ENCODE results near the gene TRIP11.
"Not testable (repeated sequence)": the region's sequence is repeated elsewhere in the genome, so short reads cannot be mapped to it uniquely, and the experiment has no call there.

TRIP11 gene

GRCh38 chr14:92049781-92050180, 9.9 kb upstream of the TRIP11 start:
- no peak overlapping the region for H3K23ac ChIP-seq (ENCODE audit: low read length)
- no peak for DNase-seq
- H3K36me3 ChIP-seq (ENCODE audit: control insufficient read depth in 1 of 2, insufficient read depth in 2 of 2, low read length in 2 of 2): peaks cover 3% of the 10 kb centered on the region in 2 experiments
- H2BK12ac ChIP-seq (ENCODE audit: low read length): no peak overlapping the region
- H3K4me3 ChIP-seq (ENCODE audit: low read depth, low read length): no peak overlapping the region
- no peak overlapping the region for H3K27ac ChIP-seq (ENCODE audit: low read depth, low read length)
- no peaks in the 10 kb centered on the region for H3K79me2 ChIP-seq (ENCODE audit: control insufficient read depth, insufficient read depth, low read length, poor library complexity)
- no peak overlapping the region for H3K4ac ChIP-seq (ENCODE audit: low read depth, low read length)
- no peak overlapping the region for H4K8ac ChIP-seq (ENCODE audit: low read depth, low read length)
- no peak overlapping the region for H3K9ac ChIP-seq (ENCODE audit: low read length)
- H3K27me3 ChIP-seq (ENCODE audit: insufficient read depth, low read length): no peaks in the 10 kb centered on the region
- WGBS (ENCODE audit: extremely low coverage, insufficient coverage, insufficient read length): no CpG with 5 or more reads among the region's 3 CpGs
- no peaks in the 10 kb centered on the region for H3K4me1 ChIP-seq (ENCODE audit: control insufficient read depth in 1 of 2, insufficient read depth in 2 of 2, low read length in 2 of 2)
- H3K18ac ChIP-seq (ENCODE audit: low read length): no peak overlapping the region
- H2AK5ac ChIP-seq (ENCODE audit: low read length): no peak overlapping the region
- no peaks in the 10 kb centered on the region for H3K79me1 ChIP-seq (ENCODE audit: low read length)
- no peak overlapping the region for H4K12ac ChIP-seq (ENCODE audit: low read depth, low read length)
- H4K91ac ChIP-seq (ENCODE audit: low read depth, low read length): no peak overlapping the region
- H3K14ac ChIP-seq (ENCODE audit: low read length): no peak overlapping the region
- no peak overlapping the region for H2AFZ ChIP-seq (ENCODE audit: insufficient read depth, low read length, poor library complexity)
- H3K9me3 ChIP-seq (ENCODE audit: insufficient read depth, low read depth, low read length): no peaks in the 10 kb centered on the region
- H2BK120ac ChIP-seq (ENCODE audit: insufficient read depth, low read length, poor library complexity): no peak overlapping the region
- no peak overlapping the region for H3K4me2 ChIP-seq (ENCODE audit: low read length)
- no peak overlapping the region for H2BK5ac ChIP-seq (ENCODE audit: low read depth, low read length, poor library complexity)

- not testable (repeated sequence) for H3K23ac ChIP-seq (ENCODE audit: low read length); H2BK120ac ChIP-seq (ENCODE audit: insufficient read depth, low read length, poor library complexity); H4K12ac ChIP-seq (ENCODE audit: low read depth, low read length); H3K14ac ChIP-seq (ENCODE audit: low read length); H4K8ac ChIP-seq (ENCODE audit: low read depth, low read length); H3K27me3 ChIP-seq (ENCODE audit: insufficient read depth, low read length); H2BK12ac ChIP-seq (ENCODE audit: low read length); H3K79me2 ChIP-seq (ENCODE audit: control insufficient read depth, insufficient read depth, low read length, poor library complexity); H3K4me3 ChIP-seq (ENCODE audit: low read depth, low read length); H2BK5ac ChIP-seq (ENCODE audit: low read depth, low read length, poor library complexity); DNase-seq; H3K9ac ChIP-seq (ENCODE audit: low read length); H3K4ac ChIP-seq (ENCODE audit: low read depth, low read length); H3K18ac ChIP-seq (ENCODE audit: low read length); H3K9me3 ChIP-seq (ENCODE audit: insufficient read depth, low read depth, low read length); H3K27ac ChIP-seq (ENCODE audit: low read depth, low read length); H3K4me2 ChIP-seq (ENCODE audit: low read length); H4K91ac ChIP-seq (ENCODE audit: low read depth, low read length); H3K36me3 ChIP-seq (ENCODE audit: control insufficient read depth in 1 of 2, insufficient read depth in 2 of 2, low read length in 2 of 2); H3K79me1 ChIP-seq (ENCODE audit: low read length); H2AK5ac ChIP-seq (ENCODE audit: low read length); H2AFZ ChIP-seq (ENCODE audit: insufficient read depth, low read length, poor library complexity); H3K4me1 ChIP-seq (ENCODE audit: control insufficient read depth in 1 of 2, insufficient read depth in 2 of 2, low read length in 2 of 2)
- no CpG with 5 or more reads among the region's 12 CpGs for WGBS (ENCODE audit: extremely low coverage, insufficient coverage, insufficient read length)
Observed at GRCh38 chr14:92049221-92049620, 9.4 kb upstream of the TRIP11 start.

GRCh38 chr14:92045904-92046303, 6.0 kb upstream of the TRIP11 start:
- H4K12ac ChIP-seq (ENCODE audit: low read depth, low read length); H3K79me2 ChIP-seq (ENCODE audit: control insufficient read depth, insufficient read depth, low read length, poor library complexity); H3K79me1 ChIP-seq (ENCODE audit: low read length); H3K18ac ChIP-seq (ENCODE audit: low read length); H3K9me3 ChIP-seq (ENCODE audit: insufficient read depth, low read depth, low read length); H3K14ac ChIP-seq (ENCODE audit: low read length); H3K4me1 ChIP-seq (ENCODE audit: control insufficient read depth in 1 of 2, insufficient read depth in 2 of 2, low read length in 2 of 2); H2BK120ac ChIP-seq (ENCODE audit: insufficient read depth, low read length, poor library complexity); H3K4ac ChIP-seq (ENCODE audit: low read depth, low read length); H3K27ac ChIP-seq (ENCODE audit: low read depth, low read length); H3K9ac ChIP-seq (ENCODE audit: low read length); H3K27me3 ChIP-seq (ENCODE audit: insufficient read depth, low read length); H4K91ac ChIP-seq (ENCODE audit: low read depth, low read length); H4K8ac ChIP-seq (ENCODE audit: low read depth, low read length); H3K36me3 ChIP-seq (ENCODE audit: control insufficient read depth in 1 of 2, insufficient read depth in 2 of 2, low read length in 2 of 2); H2AK5ac ChIP-seq (ENCODE audit: low read length); H3K4me3 ChIP-seq (ENCODE audit: low read depth, low read length); H3K23ac ChIP-seq (ENCODE audit: low read length); H3K4me2 ChIP-seq (ENCODE audit: low read length); H2AFZ ChIP-seq (ENCODE audit: insufficient read depth, low read length, poor library complexity); DNase-seq; H2BK5ac ChIP-seq (ENCODE audit: low read depth, low read length, poor library complexity); H2BK12ac ChIP-seq (ENCODE audit: low read length): not testable (repeated sequence)
- WGBS (ENCODE audit: extremely low coverage, insufficient coverage, insufficient read length): no CpG with 5 or more reads among the region's 7 CpGs

GRCh38 chr14:92041766-92042165, 1.9 kb upstream of the TRIP11 start:
- peaks cover 12% of the 10 kb centered on the region for H3K79me1 ChIP-seq (ENCODE audit: low read length)
- not testable (repeated sequence) for H4K91ac ChIP-seq (ENCODE audit: low read depth, low read length); H3K14ac ChIP-seq (ENCODE audit: low read length); H3K4ac ChIP-seq (ENCODE audit: low read depth, low read length); H4K12ac ChIP-seq (ENCODE audit: low read depth, low read length); DNase-seq; H3K36me3 ChIP-seq (ENCODE audit: control insufficient read depth in 1 of 2, insufficient read depth in 2 of 2, low read length in 2 of 2); H3K27me3 ChIP-seq (ENCODE audit: insufficient read depth, low read length); H4K8ac ChIP-seq (ENCODE audit: low read depth, low read length); H3K4me1 ChIP-seq (ENCODE audit: control insufficient read depth in 1 of 2, insufficient read depth in 2 of 2, low read length in 2 of 2); H3K79me2 ChIP-seq (ENCODE audit: control insufficient read depth, insufficient read depth, low read length, poor library complexity); H3K9ac ChIP-seq (ENCODE audit: low read length); H3K9me3 ChIP-seq (ENCODE audit: insufficient read depth, low read depth, low read length); H2BK5ac ChIP-seq (ENCODE audit: low read depth, low read length, poor library complexity); H2BK120ac ChIP-seq (ENCODE audit: insufficient read depth, low read length, poor library complexity); H2AK5ac ChIP-seq (ENCODE audit: low read length); H3K23ac ChIP-seq (ENCODE audit: low read length); H2AFZ ChIP-seq (ENCODE audit: insufficient read depth, low read length, poor library complexity); H3K4me3 ChIP-seq (ENCODE audit: low read depth, low read length); H3K18ac ChIP-seq (ENCODE audit: low read length); H3K27ac ChIP-seq (ENCODE audit: low read depth, low read length); H2BK12ac ChIP-seq (ENCODE audit: low read length); H3K4me2 ChIP-seq (ENCODE audit: low read length)
- no CpG with 5 or more reads among the region's 2 CpGs for WGBS (ENCODE audit: extremely low coverage, insufficient coverage, insufficient read length)
